ENCODE results near the gene SPINDOC.

DNA sequence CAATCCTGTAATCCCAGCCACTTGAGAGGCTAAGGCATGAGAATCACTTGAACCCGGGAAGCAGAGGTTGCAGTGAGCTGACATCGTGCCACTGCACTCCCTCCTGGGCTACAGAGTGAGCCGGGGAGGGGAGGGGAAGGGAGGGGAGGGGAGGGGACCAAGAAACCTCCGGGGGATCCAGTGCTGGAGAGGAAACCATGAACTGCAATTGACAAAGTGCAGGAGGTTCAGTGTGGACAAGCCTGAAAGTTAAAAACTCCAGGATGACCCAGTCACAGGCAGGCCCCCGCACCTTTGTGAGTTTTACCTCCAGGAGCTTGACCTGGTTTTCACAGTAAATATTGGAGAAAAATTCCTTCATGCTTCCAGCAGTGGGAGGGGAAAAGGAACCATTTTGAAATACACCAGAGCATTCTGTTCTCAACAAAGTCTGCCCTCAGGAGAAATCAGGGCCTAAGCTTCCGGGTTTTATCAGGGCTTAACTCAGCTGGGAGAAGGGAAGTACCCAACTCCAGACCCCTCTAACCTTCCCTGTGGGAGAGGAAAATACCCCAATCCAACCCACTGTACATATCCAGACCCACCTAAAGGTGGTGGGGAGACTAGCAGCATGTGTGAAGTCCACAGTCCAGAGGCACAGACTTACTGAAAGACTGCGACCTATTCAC is 29.2 kb upstream of the SPINDOC start:
- TF ChIP-seq CEBPB (IDR thresholded peaks at IDR 0.05): no peak
- no peak for TF ChIP-seq EGR1 (IDR thresholded peaks at IDR 0.05)
- TF ChIP-seq, protein P1, sequence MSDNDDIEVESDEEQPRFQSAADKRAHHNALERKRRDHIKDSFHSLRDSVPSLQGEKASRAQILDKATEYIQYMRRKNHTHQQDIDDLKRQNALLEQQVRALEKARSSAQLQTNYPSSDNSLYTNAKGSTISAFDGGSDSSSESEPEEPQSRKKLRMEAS (IDR thresholded peaks at IDR 0.05): no peak
- TF ChIP-seq, protein P2, sequence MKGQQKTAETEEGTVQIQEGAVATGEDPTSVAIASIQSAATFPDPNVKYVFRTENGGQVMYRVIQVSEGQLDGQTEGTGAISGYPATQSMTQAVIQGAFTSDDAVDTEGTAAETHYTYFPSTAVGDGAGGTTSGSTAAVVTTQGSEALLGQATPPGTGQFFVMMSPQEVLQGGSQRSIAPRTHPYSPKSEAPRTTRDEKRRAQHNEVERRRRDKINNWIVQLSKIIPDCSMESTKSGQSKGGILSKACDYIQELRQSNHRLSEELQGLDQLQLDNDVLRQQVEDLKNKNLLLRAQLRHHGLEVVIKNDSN (IDR thresholded peaks at IDR 0.05): no peak
- TF ChIP-seq TEAD4 (IDR thresholded peaks at IDR 0.05): no peak
- TF ChIP-seq FOXM1 (IDR thresholded peaks at IDR 0.05; ENCODE audit: borderline replicate concordance, low read depth): no peak
